ENCODE results near the gene ZFAND3. TPM values are rescaled to one million over a fixed set of nuclear protein-coding genes. Genes with fewer than 3 reads are reported as not detected.

ZFAND3 gene
- total and polyA plus RNA-seq, 2 experiments from 2014 or later: 16.9 to 28.2 TPM

DNA sequence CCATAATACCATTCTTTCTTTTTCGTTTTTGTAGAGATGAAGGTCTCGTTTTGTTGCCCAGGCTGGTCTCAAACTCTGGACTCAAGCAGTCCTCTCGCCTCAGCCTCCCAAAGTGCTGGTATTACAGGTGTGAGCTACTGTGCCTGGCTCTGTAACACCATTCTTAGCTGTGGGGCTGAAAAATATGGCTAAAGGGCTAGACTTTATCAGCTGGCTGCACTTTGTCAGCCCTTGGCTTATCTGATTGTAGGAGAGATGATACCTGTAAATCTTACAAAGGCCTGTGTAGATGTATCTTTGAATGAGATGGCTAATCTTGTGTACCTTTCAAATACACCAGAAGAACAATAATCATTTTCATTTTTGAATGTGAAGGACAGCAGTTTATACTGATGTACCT lies 55.2 kb downstream of the ZFAND3 start:
- H3K27me3 Mint-ChIP-seq (ENCODE audit: insufficient read depth, low read depth, poor library complexity): no peaks in the 10 kb centered on the region
- Histone ChIP-seq H3K9me2 (ENCODE audit: insufficient read depth) (no peaks in the 10 kb centered on the region), H3K4me1 (ENCODE audit: insufficient read depth) (peaks cover 19% of the 10 kb centered on the region), H3F3A (replicated peaks; ENCODE audit: low read depth) (no peaks in the 10 kb centered on the region), H3K79me2 (replicated peaks; ENCODE audit: insufficient read depth) (peaks cover 99% of the 10 kb centered on the region), H3K27ac (ENCODE audit: low read depth) (no peak overlapping the region), H4K20me1 (replicated peaks; ENCODE audit: insufficient read depth) (peaks cover 28% of the 10 kb centered on the region), H3K27me3 (ENCODE audit: insufficient read depth) (no peaks in the 10 kb centered on the region), H2AFZ (no peak overlapping the region), H3K4me2 (no peak overlapping the region), H3K4me3 (no peak overlapping the region), H3K36me3 (ENCODE audit: insufficient read depth) (no peaks in the 10 kb centered on the region)
- H3K4me3 Mint-ChIP-seq: no peak overlapping the region
- DNase-seq (ENCODE audit: low spot score) (no peak), ATAC-seq (no peak)
- H3K27ac Mint-ChIP-seq: no peak overlapping the region
- TF ChIP-seq ZNF331 (CRISPR knock-in tag; IDR thresholded peaks at IDR 0.05; ENCODE audit: low read depth): no peak
- TF ChIP-seq POLR2AphosphoS5 (IDR thresholded peaks at IDR 0.05; ENCODE audit: low read depth): no peak
- TF ChIP-seq, protein P1, sequence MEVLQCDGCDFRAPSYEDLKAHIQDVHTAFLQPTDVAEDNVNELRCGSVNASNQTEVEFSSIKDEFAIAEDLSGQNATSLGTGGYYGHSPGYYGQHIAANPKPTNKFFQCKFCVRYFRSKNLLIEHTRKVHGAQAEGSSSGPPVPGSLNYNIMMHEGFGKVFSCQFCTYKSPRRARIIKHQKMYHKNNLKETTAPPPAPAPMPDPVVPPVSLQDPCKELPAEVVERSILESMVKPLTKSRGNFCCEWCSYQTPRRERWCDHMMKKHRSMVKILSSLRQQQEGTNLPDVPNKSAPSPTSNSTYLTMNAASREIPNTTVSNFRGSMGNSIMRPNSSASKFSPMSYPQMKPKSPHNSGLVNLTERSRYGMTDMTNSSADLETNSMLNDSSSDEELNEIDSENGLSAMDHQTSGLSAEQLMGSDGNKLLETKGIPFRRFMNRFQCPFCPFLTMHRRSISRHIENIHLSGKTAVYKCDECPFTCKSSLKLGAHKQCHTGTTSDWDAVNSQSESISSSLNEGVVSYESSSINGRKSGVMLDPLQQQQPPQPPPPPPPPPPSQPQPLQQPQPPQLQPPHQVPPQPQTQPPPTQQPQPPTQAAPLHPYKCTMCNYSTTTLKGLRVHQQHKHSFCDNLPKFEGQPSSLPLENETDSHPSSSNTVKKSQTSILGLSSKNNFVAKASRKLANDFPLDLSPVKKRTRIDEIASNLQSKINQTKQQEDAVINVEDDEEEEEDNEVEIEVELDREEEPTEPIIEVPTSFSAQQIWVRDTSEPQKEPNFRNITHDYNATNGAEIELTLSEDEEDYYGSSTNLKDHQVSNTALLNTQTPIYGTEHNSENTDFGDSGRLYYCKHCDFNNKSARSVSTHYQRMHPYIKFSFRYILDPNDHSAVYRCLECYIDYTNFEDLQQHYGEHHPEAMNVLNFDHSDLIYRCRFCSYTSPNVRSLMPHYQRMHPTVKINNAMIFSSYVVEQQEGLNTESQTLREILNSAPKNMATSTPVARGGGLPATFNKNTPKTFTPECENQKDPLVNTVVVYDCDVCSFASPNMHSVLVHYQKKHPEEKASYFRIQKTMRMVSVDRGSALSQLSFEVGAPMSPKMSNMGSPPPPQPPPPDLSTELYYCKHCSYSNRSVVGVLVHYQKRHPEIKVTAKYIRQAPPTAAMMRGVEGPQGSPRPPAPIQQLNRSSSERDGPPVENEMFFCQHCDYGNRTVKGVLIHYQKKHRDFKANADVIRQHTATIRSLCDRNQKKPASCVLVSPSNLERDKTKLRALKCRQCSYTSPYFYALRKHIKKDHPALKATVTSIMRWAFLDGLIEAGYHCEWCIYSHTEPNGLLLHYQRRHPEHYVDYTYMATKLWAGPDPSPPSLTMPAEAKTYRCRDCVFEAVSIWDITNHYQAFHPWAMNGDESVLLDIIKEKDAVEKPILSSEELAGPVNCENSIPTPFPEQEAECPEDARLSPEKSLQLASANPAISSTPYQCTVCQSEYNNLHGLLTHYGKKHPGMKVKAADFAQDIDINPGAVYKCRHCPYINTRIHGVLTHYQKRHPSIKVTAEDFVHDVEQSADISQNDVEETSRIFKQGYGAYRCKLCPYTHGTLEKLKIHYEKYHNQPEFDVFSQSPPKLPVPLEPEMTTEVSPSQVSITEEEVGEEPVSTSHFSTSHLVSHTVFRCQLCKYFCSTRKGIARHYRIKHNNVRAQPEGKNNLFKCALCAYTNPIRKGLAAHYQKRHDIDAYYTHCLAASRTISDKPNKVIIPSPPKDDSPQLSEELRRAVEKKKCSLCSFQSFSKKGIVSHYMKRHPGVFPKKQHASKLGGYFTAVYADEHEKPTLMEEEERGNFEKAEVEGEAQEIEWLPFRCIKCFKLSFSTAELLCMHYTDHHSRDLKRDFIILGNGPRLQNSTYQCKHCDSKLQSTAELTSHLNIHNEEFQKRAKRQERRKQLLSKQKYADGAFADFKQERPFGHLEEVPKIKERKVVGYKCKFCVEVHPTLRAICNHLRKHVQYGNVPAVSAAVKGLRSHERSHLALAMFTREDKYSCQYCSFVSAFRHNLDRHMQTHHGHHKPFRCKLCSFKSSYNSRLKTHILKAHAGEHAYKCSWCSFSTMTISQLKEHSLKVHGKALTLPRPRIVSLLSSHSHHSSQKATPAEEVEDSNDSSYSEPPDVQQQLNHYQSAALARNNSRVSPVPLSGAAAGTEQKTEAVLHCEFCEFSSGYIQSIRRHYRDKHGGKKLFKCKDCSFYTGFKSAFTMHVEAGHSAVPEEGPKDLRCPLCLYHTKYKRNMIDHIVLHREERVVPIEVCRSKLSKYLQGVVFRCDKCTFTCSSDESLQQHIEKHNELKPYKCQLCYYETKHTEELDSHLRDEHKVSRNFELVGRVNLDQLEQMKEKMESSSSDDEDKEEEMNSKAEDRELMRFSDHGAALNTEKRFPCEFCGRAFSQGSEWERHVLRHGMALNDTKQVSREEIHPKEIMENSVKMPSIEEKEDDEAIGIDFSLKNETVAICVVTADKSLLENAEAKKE (CRISPR knock-in tag; IDR thresholded peaks at IDR 0.05): no peak
- TF ChIP-seq ZNF114 (CRISPR knock-in tag; IDR thresholded peaks at IDR 0.05): no peak
- TF ChIP-seq STAT1 (IDR thresholded peaks at IDR 0.05; ENCODE audit: unreplicated experiment): no peak
- TF ChIP-seq EZH2 (IDR thresholded peaks at IDR 0.05; ENCODE audit: low read depth, unreplicated experiment): no peak
- TF ChIP-seq, protein P2, sequence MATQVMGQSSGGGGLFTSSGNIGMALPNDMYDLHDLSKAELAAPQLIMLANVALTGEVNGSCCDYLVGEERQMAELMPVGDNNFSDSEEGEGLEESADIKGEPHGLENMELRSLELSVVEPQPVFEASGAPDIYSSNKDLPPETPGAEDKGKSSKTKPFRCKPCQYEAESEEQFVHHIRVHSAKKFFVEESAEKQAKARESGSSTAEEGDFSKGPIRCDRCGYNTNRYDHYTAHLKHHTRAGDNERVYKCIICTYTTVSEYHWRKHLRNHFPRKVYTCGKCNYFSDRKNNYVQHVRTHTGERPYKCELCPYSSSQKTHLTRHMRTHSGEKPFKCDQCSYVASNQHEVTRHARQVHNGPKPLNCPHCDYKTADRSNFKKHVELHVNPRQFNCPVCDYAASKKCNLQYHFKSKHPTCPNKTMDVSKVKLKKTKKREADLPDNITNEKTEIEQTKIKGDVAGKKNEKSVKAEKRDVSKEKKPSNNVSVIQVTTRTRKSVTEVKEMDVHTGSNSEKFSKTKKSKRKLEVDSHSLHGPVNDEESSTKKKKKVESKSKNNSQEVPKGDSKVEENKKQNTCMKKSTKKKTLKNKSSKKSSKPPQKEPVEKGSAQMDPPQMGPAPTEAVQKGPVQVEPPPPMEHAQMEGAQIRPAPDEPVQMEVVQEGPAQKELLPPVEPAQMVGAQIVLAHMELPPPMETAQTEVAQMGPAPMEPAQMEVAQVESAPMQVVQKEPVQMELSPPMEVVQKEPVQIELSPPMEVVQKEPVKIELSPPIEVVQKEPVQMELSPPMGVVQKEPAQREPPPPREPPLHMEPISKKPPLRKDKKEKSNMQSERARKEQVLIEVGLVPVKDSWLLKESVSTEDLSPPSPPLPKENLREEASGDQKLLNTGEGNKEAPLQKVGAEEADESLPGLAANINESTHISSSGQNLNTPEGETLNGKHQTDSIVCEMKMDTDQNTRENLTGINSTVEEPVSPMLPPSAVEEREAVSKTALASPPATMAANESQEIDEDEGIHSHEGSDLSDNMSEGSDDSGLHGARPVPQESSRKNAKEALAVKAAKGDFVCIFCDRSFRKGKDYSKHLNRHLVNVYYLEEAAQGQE (IDR thresholded peaks at IDR 0.05; ENCODE audit: unreplicated experiment): no peak
- TF ChIP-seq CREB1 (CRISPR knock-in tag; IDR thresholded peaks at IDR 0.05; ENCODE audit: low read depth): no peak
- TF ChIP-seq EZH2phosphoT487 (IDR thresholded peaks at IDR 0.05; ENCODE audit: unreplicated experiment): no peak
- TF ChIP-seq JUNB (IDR thresholded peaks at IDR 0.05; ENCODE audit: unreplicated experiment): no peak
- no peak for TF ChIP-seq NANOG (IDR thresholded peaks at IDR 0.05; ENCODE audit: borderline replicate concordance)
- TF ChIP-seq, protein P3, sequence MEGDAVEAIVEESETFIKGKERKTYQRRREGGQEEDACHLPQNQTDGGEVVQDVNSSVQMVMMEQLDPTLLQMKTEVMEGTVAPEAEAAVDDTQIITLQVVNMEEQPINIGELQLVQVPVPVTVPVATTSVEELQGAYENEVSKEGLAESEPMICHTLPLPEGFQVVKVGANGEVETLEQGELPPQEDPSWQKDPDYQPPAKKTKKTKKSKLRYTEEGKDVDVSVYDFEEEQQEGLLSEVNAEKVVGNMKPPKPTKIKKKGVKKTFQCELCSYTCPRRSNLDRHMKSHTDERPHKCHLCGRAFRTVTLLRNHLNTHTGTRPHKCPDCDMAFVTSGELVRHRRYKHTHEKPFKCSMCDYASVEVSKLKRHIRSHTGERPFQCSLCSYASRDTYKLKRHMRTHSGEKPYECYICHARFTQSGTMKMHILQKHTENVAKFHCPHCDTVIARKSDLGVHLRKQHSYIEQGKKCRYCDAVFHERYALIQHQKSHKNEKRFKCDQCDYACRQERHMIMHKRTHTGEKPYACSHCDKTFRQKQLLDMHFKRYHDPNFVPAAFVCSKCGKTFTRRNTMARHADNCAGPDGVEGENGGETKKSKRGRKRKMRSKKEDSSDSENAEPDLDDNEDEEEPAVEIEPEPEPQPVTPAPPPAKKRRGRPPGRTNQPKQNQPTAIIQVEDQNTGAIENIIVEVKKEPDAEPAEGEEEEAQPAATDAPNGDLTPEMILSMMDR (conservative IDR thresholded peaks at IDR 0.05; ENCODE audit: low read depth in 2 of 2): no peak
- TF ChIP-seq, protein P4, sequence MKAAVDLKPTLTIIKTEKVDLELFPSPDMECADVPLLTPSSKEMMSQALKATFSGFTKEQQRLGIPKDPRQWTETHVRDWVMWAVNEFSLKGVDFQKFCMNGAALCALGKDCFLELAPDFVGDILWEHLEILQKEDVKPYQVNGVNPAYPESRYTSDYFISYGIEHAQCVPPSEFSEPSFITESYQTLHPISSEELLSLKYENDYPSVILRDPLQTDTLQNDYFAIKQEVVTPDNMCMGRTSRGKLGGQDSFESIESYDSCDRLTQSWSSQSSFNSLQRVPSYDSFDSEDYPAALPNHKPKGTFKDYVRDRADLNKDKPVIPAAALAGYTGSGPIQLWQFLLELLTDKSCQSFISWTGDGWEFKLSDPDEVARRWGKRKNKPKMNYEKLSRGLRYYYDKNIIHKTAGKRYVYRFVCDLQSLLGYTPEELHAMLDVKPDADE (IDR thresholded peaks at IDR 0.05): no peak
- no peaks in the 10 kb centered on the region; the same call in 2 of the 3 replicates for H3K9me3 Mint-ChIP-seq
- no peaks in the 10 kb centered on the region; the same call in 2 of the 3 replicates for H3K36me3 Mint-ChIP-seq (ENCODE audit: low read depth)
- H3K4me1 Mint-ChIP-seq: peaks cover 33% of the 10 kb centered on the region

Data from GM23338 (cell line).